Activated T-cell treated with anti-CD3 and anti-CD28 coated beads, Interleukin-2, amount 50 U/mL, for 72 hours (primary cell): Measurements from ENCODE around the gene NFATC1. TPM values are rescaled to one million over a fixed set of nuclear protein-coding genes. Genes with fewer than 3 reads are reported as not detected.
"Not testable (repeated sequence)": the region's sequence is repeated elsewhere in the genome, so short reads cannot be mapped to it uniquely, and the experiment has no call there.

Experiments
- ATAC-seq, 2 donors: fragments of 150-1000 bp; cut with Tn5 transposase; replicated peaks in 1 of 2; 2 replicates each; pipeline ENCODE4 v1.10.0; 2021; ENCODE audit warnings: moderate library complexity in 2 of 2, mild to moderate bottlenecking in 1 of 2
- DNase-seq, 2 donors: peaks; one replicate each; pipeline ENCODE4 v3.0.0; 2021 to 2022; ENCODE audit warnings: mixed read lengths in 1 of 2
- H3K27ac Mint-ChIP-seq: one replicate; pipeline ENCODE4 v1.8.0; 2022; ENCODE audit warnings: mild to moderate bottlenecking, moderate library complexity, mixed read lengths
- H3K27me3 Mint-ChIP-seq: one replicate; pipeline ENCODE4 v1.8.0; 2022; ENCODE audit warnings: low read depth, mixed read lengths
- H3K36me3 Mint-ChIP-seq, 2 donors: one replicate each; pipeline ENCODE4 v1.8.0; 2022; ENCODE audit warnings: mixed read lengths in 2 of 2, mild to moderate bottlenecking in 1 of 2; ENCODE audit not compliant: insufficient read depth in 2 of 2
- H3K4me1 Mint-ChIP-seq: one replicate; pipeline ENCODE4 v1.8.0; 2022; ENCODE audit warnings: low read depth, mixed read lengths
- H3K4me3 Mint-ChIP-seq, 2 donors: one replicate each; pipeline ENCODE4 v1.8.0; 2022; ENCODE audit warnings: mild to moderate bottlenecking in 2 of 2, mixed read lengths in 2 of 2, moderate library complexity in 2 of 2
- H3K9me3 Mint-ChIP-seq, 2 donors: one replicate each; pipeline ENCODE4 v1.8.0; 2022; ENCODE audit warnings: mixed read lengths in 2 of 2
- total RNA-seq, 2 donors: library from RNA; stranded (reverse); gene quantifications; one replicate each; pipeline ENCODE4 v1.2.3, GENCODE V29; 2022

The NFATC1 gene
- total RNA-seq, 2 donors from 2014 or later: 70.4 to 86.0 TPM

GRCh38 chr18:79367480-79367879, 28.2 kb upstream of the NFATC1 start:
- peaks cover 30% of the 10 kb centered on the region for H3K4me1 Mint-ChIP-seq
- no peaks in the 10 kb centered on the region for H3K27me3 Mint-ChIP-seq
- H3K27ac Mint-ChIP-seq: no peak overlapping the region
- H3K4me3 Mint-ChIP-seq: no peak overlapping the region
- DNase-seq (no peak), ATAC-seq (no peak)
- no peaks in the 10 kb centered on the region for H3K9me3 Mint-ChIP-seq
- peaks cover 2 to 4% of the 10 kb centered on the region in 2 donors for H3K36me3 Mint-ChIP-seq

GRCh38 chr18:79367989-79368388, 27.7 kb upstream of the NFATC1 start:
- H3K36me3 Mint-ChIP-seq: peaks cover 2 to 4% of the 10 kb centered on the region in 2 donors
- ATAC-seq (no peak), DNase-seq (no peak)
- no peak overlapping the region for H3K27ac Mint-ChIP-seq
- no peaks in the 10 kb centered on the region for H3K27me3 Mint-ChIP-seq
- peaks cover 30% of the 10 kb centered on the region for H3K4me1 Mint-ChIP-seq
- no peak overlapping the region for H3K4me3 Mint-ChIP-seq
- H3K9me3 Mint-ChIP-seq: no peaks in the 10 kb centered on the region

GRCh38 chr18:79368681-79369080, 27.0 kb upstream of the NFATC1 start:
- ATAC-seq: peak in 1 of 2 donors; percentile 26
- Mint-ChIP-seq H3K27ac (no peak overlapping the region), H3K9me3 (no peaks in the 10 kb centered on the region), H3K4me1 (peaks cover 30% of the 10 kb centered on the region), H3K27me3 (no peaks in the 10 kb centered on the region), H3K4me3 (no peak overlapping the region), H3K36me3 (no peaks in the 10 kb centered on the region)
- no peak for DNase-seq

GRCh38 chr18:79371561-79372121, 24.1 kb upstream of the NFATC1 start:
- peak; percentile 51 to 53 for ATAC-seq
- peaks cover 30% of the 10 kb centered on the region for H3K4me1 Mint-ChIP-seq
- no peaks in the 10 kb centered on the region for H3K9me3 Mint-ChIP-seq
- no peaks in the 10 kb centered on the region for H3K36me3 Mint-ChIP-seq
- no peak overlapping the region for H3K4me3 Mint-ChIP-seq
- no peaks in the 10 kb centered on the region for H3K27me3 Mint-ChIP-seq
- peak overlapping the region; percentile 7 for H3K27ac Mint-ChIP-seq
- no peak for DNase-seq

- DNase-seq: no peak
- no peaks in the 10 kb centered on the region for H3K36me3 Mint-ChIP-seq
- no peaks in the 10 kb centered on the region for H3K27me3 Mint-ChIP-seq
- no peaks in the 10 kb centered on the region for H3K9me3 Mint-ChIP-seq
- H3K4me1 Mint-ChIP-seq: peaks cover 34% of the 10 kb centered on the region
- no peak for ATAC-seq
- H3K27ac Mint-ChIP-seq: no peak overlapping the region
- no peak overlapping the region for H3K4me3 Mint-ChIP-seq
These were observed 23.3 kb upstream of the NFATC1 start for GRCh38 chr18:79372461-79372860.

GRCh38 chr18:79372991-79373390, 22.7 kb upstream of the NFATC1 start:
- Mint-ChIP-seq H3K27me3 (no peaks in the 10 kb centered on the region), H3K36me3 (peaks cover 0 to 2% of the 10 kb centered on the region in 2 donors), H3K4me1 (peaks cover 33% of the 10 kb centered on the region), H3K27ac (no peak overlapping the region), H3K9me3 (no peaks in the 10 kb centered on the region), H3K4me3 (no peak overlapping the region)
- no peak for DNase-seq
- ATAC-seq: no peak

- Mint-ChIP-seq H3K4me3 (no peak overlapping the region), H3K9me3 (no peaks in the 10 kb centered on the region), H3K36me3 (peaks cover 0 to 5% of the 10 kb centered on the region in 2 donors), H3K4me1 (peaks cover 32% of the 10 kb centered on the region), H3K27ac (no peak overlapping the region), H3K27me3 (no peaks in the 10 kb centered on the region)
- no peak for DNase-seq
- ATAC-seq: no peak
These were observed 22.0 kb upstream of the NFATC1 start for GRCh38 chr18:79373736-79374135.

- Mint-ChIP-seq H3K27me3 (no peaks in the 10 kb centered on the region), H3K4me3 (no peak overlapping the region), H3K4me1 (peaks cover 36% of the 10 kb centered on the region), H3K36me3 (peaks cover 0 to 7% of the 10 kb centered on the region in 2 donors), H3K27ac (no peak overlapping the region), H3K9me3 (no peaks in the 10 kb centered on the region)
- no peak for ATAC-seq
- DNase-seq: no peak
These were observed 21.1 kb upstream of the NFATC1 start for GRCh38 chr18:79374408-79375171.

- Mint-ChIP-seq H3K27ac (no peak overlapping the region), H3K36me3 (peaks cover 0 to 7% of the 10 kb centered on the region in 2 donors), H3K4me1 (peaks cover 33% of the 10 kb centered on the region), H3K9me3 (no peaks in the 10 kb centered on the region), H3K27me3 (no peaks in the 10 kb centered on the region), H3K4me3 (no peak overlapping the region)
- ATAC-seq (no peak), DNase-seq (no peak)
These were observed 20.1 kb upstream of the NFATC1 start for GRCh38 chr18:79375441-79376154.

GRCh38 chr18:79376661-79377060, 19.1 kb upstream of the NFATC1 start:
- not testable (repeated sequence) for H3K4me3 Mint-ChIP-seq, H3K27ac Mint-ChIP-seq, H3K36me3 Mint-ChIP-seq, H3K9me3 Mint-ChIP-seq, H3K27me3 Mint-ChIP-seq, DNase-seq, ATAC-seq
- peaks cover 22% of the 10 kb centered on the region for H3K4me1 Mint-ChIP-seq

GRCh38 chr18:79377187-79377891, 18.4 kb upstream of the NFATC1 start:
- Mint-ChIP-seq H3K4me3 (no peak overlapping the region), H3K36me3 (peaks cover 0 to 7% of the 10 kb centered on the region in 2 donors), H3K27ac (no peak overlapping the region), H3K27me3 (no peaks in the 10 kb centered on the region), H3K4me1 (peaks cover 20% of the 10 kb centered on the region), H3K9me3 (no peaks in the 10 kb centered on the region)
- ATAC-seq (no peak), DNase-seq (no peak)

- peak; percentile 83 for DNase-seq
- Mint-ChIP-seq H3K4me3 (peak overlapping the region; percentile 20 to 58), H3K27ac (no peak overlapping the region), H3K27me3 (no peaks in the 10 kb centered on the region), H3K9me3 (no peaks in the 10 kb centered on the region), H3K36me3 (peaks cover 0 to 7% of the 10 kb centered on the region in 2 donors), H3K4me1 (peaks cover 20% of the 10 kb centered on the region)
- peak; percentile 83 to 86 for ATAC-seq
These were observed 17.0 kb upstream of the NFATC1 start for GRCh38 chr18:79378536-79379250.
